K562 (cell line): Measurements from ENCODE around the gene LITAF. TPM values are rescaled to one million over a fixed set of nuclear protein-coding genes. Genes with fewer than 3 reads are reported as not detected.

Experiments
- ATAC-seq: fragments of 200-7000 bp; cut with Tn5 transposase; 3 replicates; pipeline ENCODE4 v1.9.1; 2020; ENCODE audit warnings: moderate library complexity
- BruUV-seq: library from RNA; stranded (reverse); fragments of 400-500 nt; replicated peaks from 2 replicates; lab custom pipeline; 2021; lab: Mats Ljungman, UMichigan
- CTCF ChIA-PET: fragments of 300-600 bp; formaldehyde crosslinking; extraction: SDS; loops from one replicate; lab custom pipeline; 2021; ENCODE audit warnings: low intra/inter-chr PET ratio; lab: Yijun Ruan, JAX
- POLR2A ChIA-PET: fragments of 300-600, 350-650 bp; sonication (Branson Sonifier 250); formaldehyde crosslinking; extraction: SDS; loops from one replicate; lab custom pipeline; 2021; ENCODE audit warnings: antibody characterized with exemption, inconsistent platforms; lab: Yijun Ruan, JAX
- DNase-seq, 4 experiments: peaks; one replicate each; pipeline versions ENCODE4 v3.0.0 to v3.0.0-alpha.2; 2011 to 2018; ENCODE audit warnings: low spot score in 3 of 4, mixed read lengths in 3 of 4; ENCODE audit errors: extremely low read depth in 1 of 4
- FAIRE-seq: peaks from 2 replicates; lab custom pipeline; 2011; peaks lifted over from hg19 to GRCh38; lab: Jason Lieb, UNC
- H2AFZ ChIP-seq: 2 replicates; pipeline ENCODE4 v1.6.0; 2011; ENCODE audit warnings: low read depth, low read length, control low read depth, inconsistent platforms
- H3K27ac ChIP-seq: fragments of 200-600 bp; 3 replicates; pipeline ENCODE4 v1.8.0; 2011; ENCODE audit warnings: low read depth, mild to moderate bottlenecking, control low read depth, inconsistent platforms, low read length, moderate library complexity, mixed read lengths; ENCODE audit errors: extremely low read depth
- H3K27me3 ChIP-seq, 2 experiments: fragments of 300-600 bp in 1 of 2; 2 replicates in 1 of 2; 3 replicates in 1 of 2; pipeline versions ENCODE4 v1.6.0 to v1.8.0; 2011; ENCODE audit warnings: inconsistent platforms in 2 of 2, low read length in 2 of 2, mild to moderate bottlenecking in 1 of 2, mixed read lengths in 1 of 2, moderate library complexity in 1 of 2; ENCODE audit not compliant: control insufficient read depth in 2 of 2, insufficient read depth in 2 of 2
- H3K36me3 ChIP-seq: fragments of 300-600 bp; 3 replicates; pipeline ENCODE4 v1.8.0; 2011; ENCODE audit warnings: mild to moderate bottlenecking, low read length, inconsistent platforms; ENCODE audit not compliant: control insufficient read depth, insufficient read depth
- H3K4me1 ChIP-seq, 2 experiments: fragments of 200-600 bp in 1 of 2; replicated peaks in 1 of 2; 2 replicates in 1 of 2; 3 replicates in 1 of 2; pipeline versions ENCODE4 v1.5.1 to v1.8.0; 2011; ENCODE audit warnings: inconsistent platforms in 2 of 2, low read length in 2 of 2, mild to moderate bottlenecking in 1 of 2, mixed read lengths in 1 of 2, moderate library complexity in 1 of 2; ENCODE audit not compliant: control insufficient read depth in 2 of 2, insufficient read depth in 2 of 2
- H3K4me2 ChIP-seq: 2 replicates; pipeline ENCODE4 v1.6.1; 2011; ENCODE audit warnings: low read length, control low read depth, inconsistent platforms, mixed read lengths; ENCODE audit not compliant: insufficient read depth
- H3K4me3 ChIP-seq: fragments of 200-600 bp; sonication (generic), shearing (Covaris generic); 2 replicates; pipeline ENCODE4 v1.5.1; 2016; ENCODE audit warnings: control low read depth, inconsistent platforms
- H3K79me2 ChIP-seq: fragments of 200-600 bp; 3 replicates; pipeline ENCODE4 v1.8.0; 2011; ENCODE audit warnings: low read length, inconsistent platforms; ENCODE audit not compliant: control insufficient read depth, insufficient read depth
- H3K9ac ChIP-seq, 2 experiments: 2 replicates each; pipeline versions ENCODE4 v1.6.0 to v1.6.1; 2011; ENCODE audit warnings: low read depth in 2 of 2, low read length in 2 of 2, control low read depth in 1 of 2, inconsistent platforms in 1 of 2, mild to moderate bottlenecking in 1 of 2, mixed read lengths in 1 of 2; ENCODE audit not compliant: insufficient read depth in 1 of 2
- H3K9me1 ChIP-seq: one replicate; pipeline ENCODE4 v1.6.0; 2011; ENCODE audit warnings: inconsistent platforms, mild to moderate bottlenecking, low read length, moderate library complexity; ENCODE audit not compliant: control insufficient read depth, insufficient read depth
- H3K9me3 ChIP-seq: replicated peaks from 2 replicates; pipeline ENCODE4 v1.5.1; 2011; ENCODE audit warnings: low read depth, low read length, inconsistent platforms; ENCODE audit not compliant: control insufficient read depth, insufficient read depth
- H4K20me1 ChIP-seq: replicated peaks from 2 replicates; pipeline ENCODE4 v1.6.1; 2011; ENCODE audit warnings: low read length, inconsistent platforms, mixed read lengths; ENCODE audit not compliant: control insufficient read depth, insufficient read depth
- CEBPB ChIP-seq: fragments of 450-650 bp; IDR thresholded peaks from 2 replicates; pipeline ENCODE4 v1.6.1; 2016; ENCODE audit warnings: missing genetic modification characterization, missing compliant biosample characterization
- CTBP1 ChIP-seq: fragments of 450-650 bp; IDR thresholded peaks from 2 replicates; pipeline ENCODE4 v1.6.1; 2016; ENCODE audit warnings: borderline replicate concordance
- ELF2 ChIP-seq: fragments of 250-450 bp; sonication (Bioruptor Pico); IDR thresholded peaks from 2 replicates; pipeline ENCODE4 v1.5.0; 2021; ENCODE audit warnings: mild to moderate bottlenecking
- HDAC3 ChIP-seq: fragments of 450-650 bp; IDR thresholded peaks from 2 replicates; pipeline ENCODE4 v1.6.1; 2018; ENCODE audit warnings: borderline replicate concordance, mild to moderate bottlenecking, moderate library complexity; ENCODE audit not compliant: partially characterized antibody
- HEY1 ChIP-seq: fragments of 250-450 bp; sonication (Bioruptor Pico); IDR thresholded peaks from 2 replicates; pipeline ENCODE4 v1.5.0; 2020; ENCODE audit warnings: mild to moderate bottlenecking, moderate library complexity, borderline replicate concordance
- KLF1 ChIP-seq: fragments of 450-650 bp; IDR thresholded peaks from 2 replicates; pipeline ENCODE4 v1.6.1; 2016; ENCODE audit warnings: missing genetic modification characterization, missing compliant biosample characterization
- PHF21A ChIP-seq: fragments of 450-650 bp; IDR thresholded peaks from 2 replicates; pipeline ENCODE4 v1.6.1; 2017; ENCODE audit warnings: low read depth, borderline replicate concordance
- WGBS: fragments of 100-300 bp; shearing (Covaris generic); methylation state at CpG from one replicate; pipeline ENCODE4 v1.1.6; 2016; ENCODE audit warnings: low coverage, mixed read lengths; ENCODE audit not compliant: insufficient coverage; ENCODE audit errors: missing lambda C conversion rate; 5-methylcytosine and 5-hydroxymethylcytosine counted together
- in situ Hi-C: fragments of 300-500 bp; cut with MboI; formaldehyde crosslinking; loops from 4 replicates; pipeline ENCODE4 v1.15.0; 2018; ENCODE audit warnings: inconsistent platforms, mixed read lengths
- intact Hi-C: fragments of 100-400 bp; cut with micrococcal nuclease; formaldehyde crosslinking; loops from 2 replicates; pipeline ENCODE4 v1.14.2; 2022
- polyA plus RNA-seq, 8 experiments: library from polyadenylated mRNA; depleted of rRNA in 4 of 8; stranded (reverse) in 5 of 8; unstranded in 3 of 8; fragments of >200 nt; fragmentation: Nextera tagmentation in 2 of 8; fragmentation: Illumina TruSeq in 1 of 8; extraction: Ambion mirVana in 2 of 8; extraction: Trizol in 1 of 8; gene quantifications; 2 replicates each; pipeline versions ENCODE4 v1.2.1 to v1.2.3, GENCODE V29; 2011 to 2014; ENCODE audit warnings: inconsistent platforms in 1 of 8, missing spikeins in 1 of 8
- total RNA-seq, 7 experiments: library from RNA; depleted of rRNA in 6 of 7; stranded (reverse); fragments of >200 nt in 6 of 7; fragmentation: Illumina TruSeq in 2 of 7; extraction: Trizol in 2 of 7; gene quantifications; 2 replicates each; pipeline versions ENCODE4 v1.2.1 to v1.2.3, GENCODE V29; 2011 to 2021; ENCODE audit warnings: low replicate concordance in 1 of 7
- TF ChIP-seq, protein P1 (sequence below), 3 experiments: IDR thresholded peaks in 2 of 3; conservative IDR thresholded peaks in 1 of 3; 2 replicates each; pipeline ENCODE4 v1.5.1; 2011 to 2012; ENCODE audit warnings: low read length in 3 of 3, mild to moderate bottlenecking in 3 of 3, control low read depth in 2 of 3, improper control_type of control experiment in 1 of 3, inconsistent platforms in 1 of 3, low read depth in 1 of 3, mixed read lengths in 1 of 3, moderate library complexity in 1 of 3; ENCODE audit not compliant: insufficient read depth in 2 of 3

Gene LITAF
- total and polyA plus RNA-seq, 9 of the 15 experiments (the other 6 are each of a cell fraction or from before 2014, with no cell fraction given), result 4.1 to 17.8 (median 11.9) TPM

DNA sequence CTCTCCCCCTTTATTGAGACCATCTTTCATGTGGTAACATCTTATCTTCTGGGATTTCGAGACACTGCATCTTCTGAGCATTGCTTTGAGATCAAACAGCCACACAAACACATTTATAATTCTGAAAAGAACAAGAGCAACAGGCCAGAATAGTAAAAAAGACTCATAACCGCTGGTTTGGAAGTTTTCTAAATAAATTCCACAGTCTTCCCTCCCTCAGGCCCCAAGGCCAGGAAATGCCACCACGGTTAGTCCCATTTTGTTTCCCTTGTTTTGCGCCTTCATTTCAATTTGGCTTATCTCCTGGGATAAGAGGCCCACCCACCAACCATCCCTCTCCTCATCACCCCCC is 25.3 kb downstream of the LITAF start:
- no peak for FAIRE-seq
- WGBS, result 22% methylated on average over 4 of the region's 4 CpGs
- no peak overlapping the region for H3K4me2 ChIP-seq
- no peak overlapping the region for H3K4me3 ChIP-seq
- H3K27ac ChIP-seq, result no peak overlapping the region
- H2AFZ ChIP-seq, result no peak overlapping the region
- H3K27me3 ChIP-seq, result peaks cover 0 to 35% of the 10 kb centered on the region in 2 experiments; a peak in 4 of 5 replicates
- POLR2A ChIA-PET, result interaction anchor here (0.6 kb wide), 1 partner anchor 11 kb away, joined by 3 read pairs; no protein-coding TSS in a partner anchor
- no TSS peak for BruUV-seq
- no peak for ATAC-seq
- no peaks in the 10 kb centered on the region for H3K36me3 ChIP-seq
- H4K20me1 ChIP-seq, result no peaks in the 10 kb centered on the region
- in situ Hi-C loops (no loop called here), intact Hi-C loops (no loop called here)
- CTCF ChIA-PET, result no interaction called here
- no peaks in the 10 kb centered on the region for H3K79me2 ChIP-seq
- no peaks in the 10 kb centered on the region for H3K9me3 ChIP-seq
- TF ChIP-seq, protein P1, sequence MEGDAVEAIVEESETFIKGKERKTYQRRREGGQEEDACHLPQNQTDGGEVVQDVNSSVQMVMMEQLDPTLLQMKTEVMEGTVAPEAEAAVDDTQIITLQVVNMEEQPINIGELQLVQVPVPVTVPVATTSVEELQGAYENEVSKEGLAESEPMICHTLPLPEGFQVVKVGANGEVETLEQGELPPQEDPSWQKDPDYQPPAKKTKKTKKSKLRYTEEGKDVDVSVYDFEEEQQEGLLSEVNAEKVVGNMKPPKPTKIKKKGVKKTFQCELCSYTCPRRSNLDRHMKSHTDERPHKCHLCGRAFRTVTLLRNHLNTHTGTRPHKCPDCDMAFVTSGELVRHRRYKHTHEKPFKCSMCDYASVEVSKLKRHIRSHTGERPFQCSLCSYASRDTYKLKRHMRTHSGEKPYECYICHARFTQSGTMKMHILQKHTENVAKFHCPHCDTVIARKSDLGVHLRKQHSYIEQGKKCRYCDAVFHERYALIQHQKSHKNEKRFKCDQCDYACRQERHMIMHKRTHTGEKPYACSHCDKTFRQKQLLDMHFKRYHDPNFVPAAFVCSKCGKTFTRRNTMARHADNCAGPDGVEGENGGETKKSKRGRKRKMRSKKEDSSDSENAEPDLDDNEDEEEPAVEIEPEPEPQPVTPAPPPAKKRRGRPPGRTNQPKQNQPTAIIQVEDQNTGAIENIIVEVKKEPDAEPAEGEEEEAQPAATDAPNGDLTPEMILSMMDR (IDR thresholded peaks at IDR 0.05 in 2 of 3, conservative IDR thresholded peaks at IDR 0.05 in 1 of 3; ENCODE audit: insufficient read depth in 2 of 3, low read depth in 1 of 3, low read length in 3 of 3), result no peak
- TF ChIP-seq KLF1 (tag), result no peak
- no peak for TF ChIP-seq CTBP1
- no peak for TF ChIP-seq HEY1 (CRISPR knock-in tag)
- TF ChIP-seq PHF21A, result no peak
- no peak for TF ChIP-seq HDAC3
- no peak for TF ChIP-seq CEBPB (tag)
- TF ChIP-seq ELF2, result no peak
- H3K9ac ChIP-seq, result no peak overlapping the region
- no peak for DNase-seq
- no peaks in the 10 kb centered on the region; a peak in 1 of 5 replicates for H3K4me1 ChIP-seq
- H3K9me1 ChIP-seq, result no peaks in the 10 kb centered on the region
